Heart right ventricle (tissue), 16 donors: ENCODE data around the gene CAV3. TPM values are rescaled to one million over a fixed set of nuclear protein-coding genes. Genes with fewer than 3 reads are reported as not detected.
"Not testable (repeated sequence)": the region's sequence is repeated elsewhere in the genome, so short reads cannot be mapped to it uniquely, and the experiment has no call there.

Source experiments
- ATAC-seq, 8 donors: fragments of 200-7000 bp; cut with Tn5 transposase; one replicate each; pipeline ENCODE4 v1.9.1; 2020; ENCODE audit warnings: mild to moderate bottlenecking in 8 of 8, moderate library complexity in 8 of 8, moderate number of reproducible peaks in 1 of 8
- DNase-seq, 2 donors: peaks; one replicate each; pipeline ENCODE4 v3.0.0-alpha.2; 2020
- H3K27ac ChIP-seq, 10 donors: fragments of 200-600 bp; sonication (generic) in 2 of 10; one replicate each; pipeline versions ENCODE4 v1.5.0 to v1.8.0; 2020 to 2022; ENCODE audit warnings: mild to moderate bottlenecking in 3 of 10
- H3K27me3 ChIP-seq, 7 donors: fragments of 200-600 bp; one replicate each; pipeline ENCODE4 v1.8.0; 2021 to 2022; ENCODE audit warnings: mild to moderate bottlenecking in 2 of 7
- H3K36me3 ChIP-seq, 9 donors: fragments of 200-600 bp; sonication (generic) in 1 of 9; one replicate each; pipeline versions ENCODE4 v1.5.0 to v1.8.0; 2020 to 2022; ENCODE audit warnings: mild to moderate bottlenecking in 2 of 9
- H3K4me1 ChIP-seq, 9 donors: fragments of 200-600 bp; sonication (generic) in 1 of 9; one replicate each; pipeline versions ENCODE4 v1.5.0 to v1.8.0; 2020 to 2022; ENCODE audit warnings: mild to moderate bottlenecking in 4 of 9
- H3K4me3 ChIP-seq, 10 donors: fragments of 200-600 bp; sonication (generic) in 2 of 10; one replicate each; pipeline versions ENCODE4 v1.5.0 to v1.8.0; 2020 to 2022; ENCODE audit warnings: mild to moderate bottlenecking in 7 of 10, moderate library complexity in 2 of 10
- H3K9me3 ChIP-seq, 11 donors: fragments of 200-600 bp in 10 of 11; sonication (generic) in 2 of 11; one replicate each; pipeline versions ENCODE4 v1.5.0 to v1.8.0; 2013 to 2022; ENCODE audit warnings: mild to moderate bottlenecking in 2 of 11, control low read depth in 1 of 11, moderate library complexity in 1 of 11
- WGBS, 2 donors: extraction: QIAGEN DNeasy Blood & Tissue Kit; methylation state at CpG; one replicate each; pipeline ENCODE4 v1.1.7; 2013; ENCODE audit warnings: inconsistent platforms in 1 of 2; 5-methylcytosine and 5-hydroxymethylcytosine counted together
- intact Hi-C, 10 donors: fragments of 100-400 bp; cut with DNase I; formaldehyde crosslinking; loops; one replicate each; pipeline versions ENCODE4 v1.11.1 to v1.14.2; 2022
- polyA plus RNA-seq, 2 donors: library from polyadenylated mRNA; stranded (reverse); fragments of 200-250 nt; gene quantifications; one replicate each; pipeline ENCODE4 v1.2.3, GENCODE V29; 2013
- total RNA-seq, 10 donors: library from RNA; stranded (reverse); fragmentation: NEBNext Ultra II Directional in 3 of 10; extraction: Animal tissue kit (Norgen Biotek cat#: 25700) in 3 of 10; gene quantifications; one replicate each; pipeline versions ENCODE4 v1.2.1 to v1.2.4, GENCODE V29; 2021 to 2023
- TF ChIP-seq, protein P1 (sequence below), 9 donors: fragments of 200-600 bp; sonication (generic) in 2 of 9; IDR thresholded peaks; one replicate each; pipeline versions ENCODE4 v1.5.0 to v1.8.0; 2021 to 2022; ENCODE audit warnings: antibody characterized with exemption in 9 of 9, mild to moderate bottlenecking in 5 of 9, moderate library complexity in 1 of 9
- donor health status: Arrhythmogenic right ventricular cardiomyopathy.
- donor health status: ischemic (EF 13 %, LVEDD 7.1; RV severe dilation, severe dysfunction).
- donor health status: healthy with polysubstance abuse.
- donor health status: DM: no; HTN: yes; CAD: no.
- donor health status: DM: no; HTN: no; CAD: no.
- donor health status: ischemic (EF 25% LVEDD 6.9; RV normal size, moderate dysfunction).
- donor health status: ischemic (EF 25% LVEDD 5.7; RV mildly dilated, moderate dysfunction).
- donor health status: healthy.
- donor health status: DM: yes; HTN: yes; CAD: no.
- donor health status: Ischemic cardiomyopathy.
- donor health status: ischemic (EF 35%, LVEDD 5.7; RV mildly dilated, moderate dysfunction).
- donor health status: nonischemic (EF 11% LVEDD 7.7; RV severe dilation, severe dysfunction).
- donor health status: DM: yes; HTN: yes; CAD: no.
- donor health status: PGD.
- donor health status: ischemic (EF 29% LVEDD 5.4; RV normal size, mild dysfunction).
- donor health status: nonischemic (EF 23%, LVEDD 6.1; RV moderate dilation, normal function).

Gene CAV3
- total and polyA plus RNA-seq, 12 donors = 16.8 to 32.4 (median 23.9) TPM

DNA sequence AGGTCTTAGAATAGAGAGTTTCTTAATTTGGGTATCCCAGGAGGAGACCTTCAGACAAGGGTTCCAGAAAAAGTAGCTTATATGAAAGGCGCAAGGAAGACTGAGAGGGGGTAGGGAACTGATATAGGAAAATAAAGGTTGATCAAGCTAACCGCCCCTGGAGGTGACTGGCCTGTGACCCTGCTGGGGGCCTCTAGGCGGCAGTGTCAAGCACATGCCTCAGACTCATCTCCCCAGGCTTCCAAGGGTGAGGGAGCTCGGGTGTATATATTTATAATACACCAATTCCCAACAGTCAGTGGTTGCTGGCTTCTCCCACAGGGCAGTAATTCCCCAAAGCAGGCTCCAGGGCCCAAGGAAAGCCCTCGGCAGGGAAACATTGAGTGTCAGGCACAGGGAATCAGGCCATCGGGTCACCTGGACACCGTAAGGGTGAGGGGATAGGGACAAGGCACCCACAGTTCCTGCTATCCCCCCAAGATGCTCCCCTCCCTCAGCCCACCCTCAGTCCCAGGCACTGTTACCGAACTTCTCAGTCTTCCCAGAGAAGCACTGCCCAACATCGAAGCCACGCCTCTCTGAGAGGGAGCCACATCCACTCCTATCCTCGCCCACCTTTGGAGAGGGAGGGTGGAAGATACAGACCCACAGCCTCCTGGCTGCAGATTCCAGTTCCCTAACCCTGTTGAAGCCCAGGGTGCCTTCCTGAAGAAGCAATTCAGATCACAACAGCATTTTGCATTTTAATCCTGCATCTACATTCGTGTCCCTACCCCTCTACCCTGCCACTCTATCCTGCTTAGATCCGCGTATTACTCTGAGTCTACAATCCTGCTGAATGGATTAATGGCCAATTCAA is 19.5 kb upstream of the CAV3 start:
- TF ChIP-seq, protein P1, sequence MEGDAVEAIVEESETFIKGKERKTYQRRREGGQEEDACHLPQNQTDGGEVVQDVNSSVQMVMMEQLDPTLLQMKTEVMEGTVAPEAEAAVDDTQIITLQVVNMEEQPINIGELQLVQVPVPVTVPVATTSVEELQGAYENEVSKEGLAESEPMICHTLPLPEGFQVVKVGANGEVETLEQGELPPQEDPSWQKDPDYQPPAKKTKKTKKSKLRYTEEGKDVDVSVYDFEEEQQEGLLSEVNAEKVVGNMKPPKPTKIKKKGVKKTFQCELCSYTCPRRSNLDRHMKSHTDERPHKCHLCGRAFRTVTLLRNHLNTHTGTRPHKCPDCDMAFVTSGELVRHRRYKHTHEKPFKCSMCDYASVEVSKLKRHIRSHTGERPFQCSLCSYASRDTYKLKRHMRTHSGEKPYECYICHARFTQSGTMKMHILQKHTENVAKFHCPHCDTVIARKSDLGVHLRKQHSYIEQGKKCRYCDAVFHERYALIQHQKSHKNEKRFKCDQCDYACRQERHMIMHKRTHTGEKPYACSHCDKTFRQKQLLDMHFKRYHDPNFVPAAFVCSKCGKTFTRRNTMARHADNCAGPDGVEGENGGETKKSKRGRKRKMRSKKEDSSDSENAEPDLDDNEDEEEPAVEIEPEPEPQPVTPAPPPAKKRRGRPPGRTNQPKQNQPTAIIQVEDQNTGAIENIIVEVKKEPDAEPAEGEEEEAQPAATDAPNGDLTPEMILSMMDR (IDR thresholded peaks at IDR 0.05) = peak in 5 of 9 donors; percentile 28 to 42 (median 37)
- Histone ChIP-seq H3K9me3 (peaks cover 0 to 4% (median 0%) of the 10 kb centered on the region in 11 donors), H3K4me1 (peaks cover 0 to 16% (median 0%) of the 10 kb centered on the region in 9 donors), H3K27ac (no peak overlapping the region), H3K4me3 (no peak overlapping the region), H3K36me3 (no peaks in the 10 kb centered on the region), H3K27me3 (no peaks in the 10 kb centered on the region)
- WGBS, 2 donors = 76 to 78% methylated on average over 14 of the region's 14 CpGs
- ATAC-seq (no peak), DNase-seq (no peak)
- intact Hi-C loops = no loop called here

DNA sequence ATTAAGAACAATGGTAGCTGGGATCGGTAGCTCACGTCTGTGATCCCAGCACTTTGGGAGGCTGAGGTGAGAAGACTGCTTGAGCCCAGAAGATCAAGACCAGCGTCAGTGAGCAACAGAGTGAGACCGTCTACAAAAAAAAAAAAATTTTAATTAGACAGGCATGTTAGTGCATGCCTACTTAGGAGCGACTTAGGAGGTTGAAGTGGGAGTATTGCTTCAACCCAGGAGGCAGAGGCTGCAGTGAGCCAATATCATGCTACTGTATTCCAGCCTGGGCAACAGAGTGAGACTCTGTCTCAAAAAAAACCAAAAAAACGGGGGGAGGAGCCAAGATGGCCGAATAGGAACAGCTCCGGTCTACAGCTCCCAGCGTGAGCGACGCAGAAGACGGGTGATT is 17.8 kb upstream of the CAV3 start:
- H3K4me3 ChIP-seq, intact Hi-C loops, H3K27me3 ChIP-seq, ATAC-seq, H3K27ac ChIP-seq, H3K36me3 ChIP-seq, DNase-seq, H3K9me3 ChIP-seq: not testable (repeated sequence)
- 92 to 93% methylated on average over 12 of the region's 12 CpGs for WGBS, 2 donors
- H3K4me1 ChIP-seq = peaks cover 0 to 12% (median 0%) of the 10 kb centered on the region in 9 donors

DNA sequence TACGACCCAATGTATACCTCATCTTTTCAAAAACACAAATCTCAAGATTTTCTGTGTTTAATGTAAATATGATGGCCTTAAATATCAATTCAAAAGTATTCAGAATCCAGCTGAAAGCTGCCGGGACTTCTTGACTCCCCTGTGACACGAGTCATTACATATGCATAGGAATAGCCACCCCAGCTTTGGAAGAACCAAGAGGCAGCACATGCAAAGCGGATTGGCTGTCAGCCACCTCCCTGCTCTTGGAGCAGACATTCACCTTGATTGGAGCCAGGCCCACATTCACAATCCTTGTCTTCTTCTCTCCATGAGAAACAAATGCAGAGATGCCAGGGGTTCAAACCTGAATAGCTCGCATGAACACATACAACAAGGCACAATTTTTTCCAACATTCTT is 10.8 kb upstream of the CAV3 start:
- no peaks in the 10 kb centered on the region for H3K4me1 ChIP-seq
- no peaks in the 10 kb centered on the region for H3K36me3 ChIP-seq
- intact Hi-C loops = no loop called here
- no peak overlapping the region for H3K4me3 ChIP-seq
- no peak overlapping the region for H3K27ac ChIP-seq
- H3K9me3 ChIP-seq = peaks cover 0 to 9% (median 0%) of the 10 kb centered on the region in 11 donors
- 68 to 69% methylated on average over 5 of the region's 5 CpGs for WGBS, 2 donors
- TF ChIP-seq, protein P1 (IDR thresholded peaks at IDR 0.05) = no peak
- ATAC-seq (no peak), DNase-seq (no peak)
- H3K27me3 ChIP-seq = no peaks in the 10 kb centered on the region

DNA sequence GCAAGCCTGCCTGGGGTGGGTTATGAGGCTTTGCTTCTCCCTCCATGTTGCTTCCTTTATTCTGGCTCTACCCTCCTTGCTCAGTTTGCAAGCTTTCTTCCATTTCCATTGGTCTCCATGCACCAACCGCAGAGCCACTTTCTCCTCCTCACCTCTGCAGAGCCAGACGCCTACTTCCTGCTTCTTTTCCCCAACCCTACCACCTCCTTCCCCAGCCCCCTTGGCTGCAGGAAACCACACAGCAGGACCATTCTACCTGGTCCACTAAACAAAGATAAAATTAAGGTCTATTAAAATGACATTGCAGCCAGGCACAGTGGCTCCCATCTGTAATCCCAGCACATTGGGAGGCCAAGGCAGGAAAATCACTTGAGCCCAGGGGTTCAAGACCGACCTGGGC is 10.0 kb upstream of the CAV3 start:
- intact Hi-C loops = no loop called here
- peaks cover 0 to 9% (median 0%) of the 10 kb centered on the region in 11 donors for H3K9me3 ChIP-seq
- no peak for DNase-seq

More for the DNA sequence above, 10.0 kb upstream of the CAV3 start:
- WGBS, 2 donors = 78 to 80% methylated on average over 3 of the region's 3 CpGs
- Histone ChIP-seq H3K27me3 (no peaks in the 10 kb centered on the region), H3K27ac (no peak overlapping the region), H3K4me1 (no peaks in the 10 kb centered on the region), H3K4me3 (no peak overlapping the region), H3K36me3 (no peaks in the 10 kb centered on the region)
- ATAC-seq = no peak
- TF ChIP-seq, protein P1 (IDR thresholded peaks at IDR 0.05) = no peak
